NT2/D1 (cell line): ENCODE data around the gene CEP41.

ENCODE experiments used
- SUZ12 ChIP-seq: IDR thresholded peaks from 2 replicates; pipeline ENCODE4 v1.6.1; 2011; ENCODE audit not compliant: insufficient read length, insufficient read depth; ENCODE audit errors: extremely low read depth
- YY1 ChIP-seq: IDR thresholded peaks from 2 replicates; pipeline ENCODE4 v1.6.1; 2011; ENCODE audit not compliant: insufficient read length, insufficient read depth
- ZNF274 ChIP-seq: IDR thresholded peaks from 2 replicates; pipeline ENCODE4 v1.6.1; 2011; ENCODE audit warnings: mild to moderate bottlenecking, low read depth, low read length

DNA sequence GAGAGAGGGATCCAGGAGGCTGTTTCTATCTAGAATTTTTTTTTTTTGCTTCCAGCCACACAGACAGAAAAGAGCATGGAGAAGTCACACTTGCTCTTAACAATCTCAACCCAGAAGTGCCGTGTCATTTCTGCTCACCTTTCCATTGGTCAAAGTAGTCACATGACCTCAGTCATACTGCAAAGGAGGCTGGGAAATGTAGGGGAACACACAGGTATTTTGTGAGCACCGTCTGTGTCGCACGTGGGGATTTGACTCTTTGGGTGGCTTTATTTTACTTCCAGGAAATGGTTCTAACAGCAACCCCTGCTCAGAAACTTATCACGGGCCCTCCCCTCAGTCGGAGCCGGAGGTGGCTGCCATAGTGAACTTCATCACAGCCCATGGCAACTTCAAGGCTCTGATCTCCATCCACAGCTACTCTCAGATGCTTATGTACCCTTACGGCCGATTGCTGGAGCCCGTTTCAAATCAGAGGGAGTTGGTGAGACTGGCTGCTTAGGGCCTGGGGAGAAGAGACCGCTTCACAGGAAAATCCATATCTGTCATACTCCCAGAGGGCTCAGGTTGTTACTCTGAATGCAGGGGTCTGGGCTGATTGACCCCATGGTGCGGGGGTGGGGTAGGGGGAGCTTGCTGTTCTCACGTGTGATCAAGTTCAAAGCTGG, 73.6 kb downstream of the CEP41 start:
- TF ChIP-seq SUZ12 (no peak), YY1 (no peak), ZNF274 (no peak)
